Tibial artery (tissue), 4 donors: ENCODE measurements around the gene GALNT18.
A peak's percentile ranks its signal among the peaks of the same experiment; 100 is the strongest.

Experiments used
- DNase-seq, 2 donors: peaks; one replicate each; pipeline ENCODE4 v3.0.0-alpha.2; 2019
- H3K27ac ChIP-seq, 2 donors: fragments of 200-600 bp; sonication (generic) in 1 of 2; 1 replicate in 1 of 2; 2 replicates in 1 of 2; pipeline ENCODE4 v1.5.1; 2018 to 2019; ENCODE audit warnings: mild to moderate bottlenecking in 1 of 2
- H3K27me3 ChIP-seq, 2 donors: fragments of 200-600 bp; sonication (generic) in 1 of 2; one replicate each; pipeline versions ENCODE4 v1.5.1 to v1.6.0; 2016 to 2019
- H3K36me3 ChIP-seq, 3 donors: fragments of 200-600 bp; sonication (generic) in 2 of 3; one replicate each; pipeline ENCODE4 v1.5.1; 2016 to 2019; ENCODE audit warnings: mild to moderate bottlenecking in 2 of 3
- H3K4me1 ChIP-seq, 4 donors: fragments of 200-600 bp; sonication (generic) in 2 of 4; 1 replicate in 3 of 4; 2 replicates in 1 of 4; pipeline ENCODE4 v1.5.1; 2016 to 2019
- H3K4me3 ChIP-seq, 2 donors: fragments of 200-600 bp; sonication (generic) in 1 of 2; 1 replicate in 1 of 2; 2 replicates in 1 of 2; pipeline ENCODE4 v1.5.1; 2018 to 2019; ENCODE audit warnings: mild to moderate bottlenecking in 2 of 2
- H3K9me3 ChIP-seq, 3 donors: fragments of 200-600 bp; sonication (generic) in 1 of 3; one replicate each; pipeline ENCODE4 v1.5.1; 2016 to 2019
- CTCF ChIP-seq, 2 experiments: fragments of 200-600 bp in 1 of 2; fragments of 450-650 bp in 1 of 2; IDR thresholded peaks; one replicate each; pipeline ENCODE4 v1.5.1; 2017 to 2019; ENCODE audit warnings: antibody characterized with exemption in 2 of 2, mild to moderate bottlenecking in 1 of 2, moderate library complexity in 1 of 2
- intact Hi-C: fragments of 100-400 bp; cut with DNase I; formaldehyde crosslinking; loops from one replicate; pipeline ENCODE4 v1.15.0; 2023; ENCODE audit warnings: low total_unique reads

Gene GALNT18

DNA sequence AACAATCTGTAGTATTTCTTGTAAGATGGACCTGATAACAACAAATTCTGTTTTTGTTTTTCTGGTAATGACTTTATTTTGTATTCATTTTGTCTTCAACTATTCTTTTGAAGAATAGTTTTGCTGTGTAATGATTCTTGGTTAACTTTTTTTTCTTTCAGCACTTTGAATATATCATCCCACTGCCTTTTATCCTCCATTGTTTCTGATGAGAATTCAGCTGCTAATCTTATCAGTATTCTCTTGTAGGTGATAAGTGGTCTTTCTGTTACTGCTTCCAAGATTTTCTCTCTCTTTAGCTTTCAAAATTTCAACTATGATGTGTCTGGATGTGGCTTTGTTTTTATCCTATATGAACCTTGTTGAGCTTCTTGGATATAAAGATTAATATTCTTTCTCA is 21.5 kb downstream of the GALNT18 start:
- H3K4me1 ChIP-seq, result peaks cover 0 to 6% (median 3%) of the 10 kb centered on the region in 4 donors
- no peaks in the 10 kb centered on the region for H3K36me3 ChIP-seq
- no peak overlapping the region for H3K27ac ChIP-seq
- intact Hi-C loops, result no loop called here
- H3K27me3 ChIP-seq, result no peaks in the 10 kb centered on the region
- no peak overlapping the region for H3K4me3 ChIP-seq
- TF ChIP-seq CTCF (IDR thresholded peaks at IDR 0.05), result no peak
- no peaks in the 10 kb centered on the region for H3K9me3 ChIP-seq
- DNase-seq, result no peak

- no peak for DNase-seq
- Histone ChIP-seq H3K4me1 (peaks cover 0 to 12% (median 0%) of the 10 kb centered on the region in 4 donors), H3K27ac (no peak overlapping the region), H3K27me3 (no peaks in the 10 kb centered on the region), H3K9me3 (no peaks in the 10 kb centered on the region), H3K36me3 (no peaks in the 10 kb centered on the region), H3K4me3 (no peak overlapping the region)
- intact Hi-C loops, result no loop called here
- no peak for TF ChIP-seq CTCF (IDR thresholded peaks at IDR 0.05)
Measured at GRCh38 chr11:11598243-11598642, 23.6 kb downstream of the GALNT18 start.

DNA sequence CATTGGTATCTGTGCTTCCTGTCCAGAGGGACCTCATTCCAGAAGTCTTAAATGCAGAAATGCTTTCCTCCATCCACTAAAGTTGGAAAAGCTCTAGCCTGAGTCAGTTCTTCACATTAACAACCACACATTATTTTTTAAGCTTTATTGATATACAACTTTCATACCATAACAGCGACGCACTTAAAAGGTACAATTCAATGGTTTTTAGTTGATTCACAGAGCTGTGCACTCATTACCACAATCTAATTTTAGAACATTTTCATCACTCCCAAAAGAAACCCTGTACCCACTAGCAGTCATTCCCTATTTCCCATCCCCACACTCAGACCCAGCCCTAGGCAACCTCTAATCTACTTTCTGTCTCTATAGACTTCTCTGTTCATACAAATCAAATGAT is 27.6 kb downstream of the GALNT18 start:
- no peaks in the 10 kb centered on the region for H3K9me3 ChIP-seq
- intact Hi-C loops, result no loop called here
- no peak overlapping the region for H3K4me3 ChIP-seq
- H3K27ac ChIP-seq, result no peak overlapping the region
- H3K27me3 ChIP-seq, result no peaks in the 10 kb centered on the region
- TF ChIP-seq CTCF (IDR thresholded peaks at IDR 0.05), result no peak
- peaks cover 0 to 24% (median 5%) of the 10 kb centered on the region in 4 donors for H3K4me1 ChIP-seq
- no peak for DNase-seq
- H3K36me3 ChIP-seq, result no peaks in the 10 kb centered on the region

DNA sequence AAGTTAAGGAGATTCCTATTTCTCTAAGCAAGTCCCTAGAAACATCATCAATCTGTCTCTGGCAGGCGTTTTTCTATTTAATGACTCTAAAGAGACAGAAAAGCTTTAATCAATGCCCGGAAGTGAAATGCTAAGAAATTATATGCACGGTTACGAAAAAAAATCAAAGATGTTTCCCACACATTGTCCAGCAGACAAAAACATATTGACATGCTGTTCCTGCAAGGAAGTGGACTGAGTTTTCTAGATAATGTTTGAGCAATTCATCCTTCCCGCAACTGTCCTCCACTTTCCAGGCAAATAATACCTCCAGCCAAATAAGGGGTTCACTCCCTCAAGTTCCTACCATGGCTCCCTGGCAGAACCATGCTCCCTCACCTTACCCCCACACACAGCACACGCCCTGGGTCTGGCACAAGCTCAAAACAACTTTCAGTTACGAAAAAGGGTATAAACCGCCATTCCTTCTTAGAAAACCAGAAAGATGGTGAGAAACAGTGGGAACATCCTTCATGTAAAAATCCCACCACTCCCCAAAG is 29.6 kb downstream of the GALNT18 start:
- intact Hi-C loops, result no loop called here
- no peak for DNase-seq
- Histone ChIP-seq H3K36me3 (no peaks in the 10 kb centered on the region), H3K27me3 (no peaks in the 10 kb centered on the region), H3K9me3 (no peaks in the 10 kb centered on the region), H3K4me1 (peaks cover 0 to 43% (median 10%) of the 10 kb centered on the region in 4 donors), H3K27ac (no peak overlapping the region), H3K4me3 (no peak overlapping the region)
- no peak for TF ChIP-seq CTCF (IDR thresholded peaks at IDR 0.05)

GRCh38 chr11:11589437-11589836 is 32.4 kb downstream of the GALNT18 start:
- Histone ChIP-seq H3K36me3 (no peaks in the 10 kb centered on the region), H3K4me3 (no peak overlapping the region), H3K4me1 (peaks cover 0 to 70% (median 21%) of the 10 kb centered on the region in 4 donors), H3K27me3 (no peaks in the 10 kb centered on the region), H3K27ac (peak overlapping the region; percentile 61 to 77), H3K9me3 (no peaks in the 10 kb centered on the region)
- intact Hi-C loops, result no loop called here
- DNase-seq, result peak in 1 of 2 donors; percentile 15
- no peak for TF ChIP-seq CTCF (IDR thresholded peaks at IDR 0.05)

- H3K4me3 ChIP-seq, result no peak overlapping the region
- intact Hi-C loops, result no loop called here
- DNase-seq, result peak in 1 of 2 donors; percentile 20
- TF ChIP-seq CTCF (IDR thresholded peaks at IDR 0.05), result no peak
- no peaks in the 10 kb centered on the region for H3K27me3 ChIP-seq
- peak overlapping the region; percentile 61 to 77 for H3K27ac ChIP-seq
- no peaks in the 10 kb centered on the region for H3K36me3 ChIP-seq
- H3K9me3 ChIP-seq, result no peaks in the 10 kb centered on the region
- H3K4me1 ChIP-seq, result peaks cover 0 to 70% (median 25%) of the 10 kb centered on the region in 4 donors
Measured at GRCh38 chr11:11588891-11589290, 32.9 kb downstream of the GALNT18 start.
